Thyroid gland (tissue), 4 donors: Measurements from ENCODE around the gene FAM120AOS. TPM values are rescaled to one million over a fixed set of nuclear protein-coding genes. Genes with fewer than 3 reads are reported as not detected.

Experiments used
- DNase-seq, 2 donors: peaks; one replicate each; pipeline ENCODE4 v3.0.0-alpha.2; 2019
- H3K27ac ChIP-seq, 3 donors: fragments of 200-600 bp; sonication (generic); 1 replicate in 2 of 3; 2 replicates in 1 of 3; pipeline ENCODE4 v1.5.1; 2016 to 2019; ENCODE audit warnings: mild to moderate bottlenecking in 1 of 3, moderate library complexity in 1 of 3
- H3K27me3 ChIP-seq: fragments of 200-600 bp; sonication (generic); one replicate; pipeline ENCODE4 v1.5.1; 2019
- H3K36me3 ChIP-seq, 2 donors: fragments of 200-600 bp; sonication (generic); one replicate each; pipeline ENCODE4 v1.5.1; 2016 to 2019
- H3K4me1 ChIP-seq, 2 donors: fragments of 200-600 bp; sonication (generic); one replicate each; pipeline ENCODE4 v1.5.1; 2017 to 2019
- H3K4me3 ChIP-seq, 3 donors: fragments of 200-600 bp; sonication (generic); replicated peaks in 1 of 3; 1 replicate in 2 of 3; 2 replicates in 1 of 3; pipeline ENCODE4 v1.5.1; 2016; ENCODE audit warnings: mild to moderate bottlenecking in 1 of 3
- H3K9me3 ChIP-seq: fragments of 200-600 bp; sonication (generic); one replicate; pipeline ENCODE4 v1.5.1; 2017
- POLR2A ChIP-seq, 2 donors: fragments of 450-650 bp; IDR thresholded peaks; one replicate each; pipeline ENCODE4 v1.6.1; 2017; ENCODE audit warnings: antibody characterized with exemption in 2 of 2, mild to moderate bottlenecking in 2 of 2, moderate library complexity in 1 of 2
- WGBS, 2 donors: methylation state at CpG; one replicate each; pipeline ENCODE4 v1.1.5; 2017; 5-methylcytosine and 5-hydroxymethylcytosine counted together
- intact Hi-C: fragments of 100-400 bp; cut with DNase I; formaldehyde crosslinking; loops from one replicate; pipeline ENCODE4 v1.15.1; 2023
- total RNA-seq, 4 donors: library from RNA; depleted of rRNA; stranded (reverse); fragments of >200 nt; gene quantifications; one replicate each; pipeline ENCODE4 v1.2.3, GENCODE V29; 2016
- TF ChIP-seq, protein P1 (sequence below), 6 experiments: fragments of 200-600 bp in 3 of 6; fragments of 450-650 bp in 3 of 6; sonication (generic) in 3 of 6; IDR thresholded peaks; one replicate each; pipeline ENCODE4 v1.5.1; 2016 to 2019; ENCODE audit warnings: antibody characterized with exemption in 6 of 6, mild to moderate bottlenecking in 2 of 6, inconsistent platforms in 1 of 6, moderate library complexity in 1 of 6

The FAM120AOS gene
- total RNA-seq, 4 donors from 2014 or later, result 68.5 to 92.7 (median 80.8) TPM

DNA sequence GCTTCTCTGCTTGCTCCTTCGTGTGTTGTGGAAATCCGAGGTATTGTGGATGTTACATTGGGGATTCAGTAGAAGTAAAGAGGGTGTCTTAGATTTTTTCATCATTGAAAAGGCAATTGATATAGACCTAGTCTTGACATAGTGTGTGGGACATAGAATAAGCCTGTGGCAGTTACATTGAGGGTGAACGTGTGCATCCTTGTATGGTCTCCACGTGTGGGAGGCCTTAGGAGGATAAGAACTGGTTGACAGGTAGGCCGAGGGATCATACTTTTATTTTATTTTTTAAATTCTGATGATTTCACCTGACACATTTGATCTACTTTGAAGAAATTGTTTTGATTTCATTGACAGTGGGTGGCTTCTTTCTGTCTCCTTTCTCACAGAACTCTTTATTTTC lies 17.0 kb upstream of the FAM120AOS start:
- WGBS, 2 donors, result 91 to 95% methylated on average over 5 of the region's 5 CpGs
- H3K36me3 ChIP-seq, result no peaks in the 10 kb centered on the region
- H3K27me3 ChIP-seq, result no peaks in the 10 kb centered on the region
- no peak overlapping the region for H3K27ac ChIP-seq
- no peak for DNase-seq
- intact Hi-C loops, result no loop called here
- TF ChIP-seq POLR2A (IDR thresholded peaks at IDR 0.05), result no peak
- TF ChIP-seq, protein P1, sequence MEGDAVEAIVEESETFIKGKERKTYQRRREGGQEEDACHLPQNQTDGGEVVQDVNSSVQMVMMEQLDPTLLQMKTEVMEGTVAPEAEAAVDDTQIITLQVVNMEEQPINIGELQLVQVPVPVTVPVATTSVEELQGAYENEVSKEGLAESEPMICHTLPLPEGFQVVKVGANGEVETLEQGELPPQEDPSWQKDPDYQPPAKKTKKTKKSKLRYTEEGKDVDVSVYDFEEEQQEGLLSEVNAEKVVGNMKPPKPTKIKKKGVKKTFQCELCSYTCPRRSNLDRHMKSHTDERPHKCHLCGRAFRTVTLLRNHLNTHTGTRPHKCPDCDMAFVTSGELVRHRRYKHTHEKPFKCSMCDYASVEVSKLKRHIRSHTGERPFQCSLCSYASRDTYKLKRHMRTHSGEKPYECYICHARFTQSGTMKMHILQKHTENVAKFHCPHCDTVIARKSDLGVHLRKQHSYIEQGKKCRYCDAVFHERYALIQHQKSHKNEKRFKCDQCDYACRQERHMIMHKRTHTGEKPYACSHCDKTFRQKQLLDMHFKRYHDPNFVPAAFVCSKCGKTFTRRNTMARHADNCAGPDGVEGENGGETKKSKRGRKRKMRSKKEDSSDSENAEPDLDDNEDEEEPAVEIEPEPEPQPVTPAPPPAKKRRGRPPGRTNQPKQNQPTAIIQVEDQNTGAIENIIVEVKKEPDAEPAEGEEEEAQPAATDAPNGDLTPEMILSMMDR (IDR thresholded peaks at IDR 0.05), result no peak
- H3K9me3 ChIP-seq, result no peaks in the 10 kb centered on the region
- H3K4me3 ChIP-seq, result no peak overlapping the region
- H3K4me1 ChIP-seq, result peaks cover 38 to 57% of the 10 kb centered on the region in 2 donors

DNA sequence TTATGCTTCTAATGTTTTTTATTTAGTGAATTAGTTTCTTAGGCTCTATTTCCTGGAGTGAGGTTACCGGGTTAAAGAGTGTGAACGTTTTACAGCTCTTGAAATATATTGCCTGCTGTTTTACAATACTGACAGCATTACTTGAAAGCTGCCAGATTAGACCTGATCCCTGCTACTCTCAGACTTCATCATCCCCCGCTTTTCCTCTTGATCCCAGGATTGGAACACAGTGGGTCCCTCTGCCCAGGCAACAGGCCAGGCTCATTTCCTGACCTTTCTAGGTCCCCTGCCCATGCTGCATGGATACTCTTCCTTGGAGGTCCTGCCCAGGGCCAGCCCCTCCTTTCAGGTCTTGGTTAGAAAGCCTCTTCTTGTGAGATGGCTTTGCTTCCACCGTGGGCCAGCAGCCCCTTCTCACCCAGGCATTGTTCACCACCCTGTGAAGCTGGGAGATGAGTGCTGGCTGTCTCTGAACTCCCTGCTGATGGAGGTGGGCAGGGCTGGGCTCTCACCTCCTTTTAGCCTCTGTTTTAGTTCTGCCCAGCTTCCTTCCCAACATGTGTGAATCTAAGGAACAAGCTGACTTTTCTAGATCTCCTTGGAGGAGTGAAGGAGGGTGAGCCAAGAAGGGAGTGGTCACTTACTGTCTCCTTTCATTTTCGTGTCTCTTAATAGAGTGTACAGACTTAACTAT lies 15.5 kb upstream of the FAM120AOS start:
- Histone ChIP-seq H3K27me3 (no peaks in the 10 kb centered on the region), H3K4me1 (peaks cover 43 to 66% of the 10 kb centered on the region in 2 donors), H3K9me3 (no peaks in the 10 kb centered on the region), H3K27ac (peak overlapping the region in 2 of 3 donors; percentile 14 to 41), H3K36me3 (no peaks in the 10 kb centered on the region), H3K4me3 (no peak overlapping the region)
- intact Hi-C loops, result no loop called here
- WGBS, 2 donors, result 37 to 44% methylated on average over 5 of the region's 5 CpGs
- TF ChIP-seq POLR2A (IDR thresholded peaks at IDR 0.05), result no peak
- TF ChIP-seq, protein P1 (IDR thresholded peaks at IDR 0.05), result no peak
- no peak for DNase-seq

DNA sequence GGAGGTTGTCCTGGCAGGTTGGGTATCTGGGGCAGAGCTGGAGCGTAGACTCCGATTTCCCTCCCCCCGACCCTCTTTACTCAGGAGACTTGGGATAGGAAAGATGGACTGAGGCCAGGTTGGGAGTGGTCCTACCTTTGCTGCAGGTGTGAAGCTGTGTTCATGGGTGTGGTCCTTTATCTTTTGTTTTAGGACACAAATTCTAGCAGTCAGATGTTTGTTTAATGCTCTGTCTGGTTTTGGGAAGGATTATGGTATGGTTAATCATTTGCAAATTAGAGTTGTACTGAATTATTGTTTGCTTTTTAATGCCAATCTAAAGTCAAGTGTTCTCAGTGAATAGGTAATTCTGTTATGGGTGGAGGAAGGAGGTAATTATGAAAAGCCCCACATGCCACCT lies 14.1 kb upstream of the FAM120AOS start:
- Histone ChIP-seq H3K4me3 (no peak overlapping the region), H3K27ac (no peak overlapping the region), H3K4me1 (peaks cover 43 to 67% of the 10 kb centered on the region in 2 donors), H3K36me3 (no peaks in the 10 kb centered on the region), H3K9me3 (no peaks in the 10 kb centered on the region), H3K27me3 (no peaks in the 10 kb centered on the region)
- TF ChIP-seq POLR2A (IDR thresholded peaks at IDR 0.05), result no peak
- TF ChIP-seq, protein P1 (IDR thresholded peaks at IDR 0.05), result no peak
- no peak for DNase-seq
- WGBS, 2 donors, result 81% methylated on average over 3 of the region's 3 CpGs
- intact Hi-C loops, result no loop called here

DNA sequence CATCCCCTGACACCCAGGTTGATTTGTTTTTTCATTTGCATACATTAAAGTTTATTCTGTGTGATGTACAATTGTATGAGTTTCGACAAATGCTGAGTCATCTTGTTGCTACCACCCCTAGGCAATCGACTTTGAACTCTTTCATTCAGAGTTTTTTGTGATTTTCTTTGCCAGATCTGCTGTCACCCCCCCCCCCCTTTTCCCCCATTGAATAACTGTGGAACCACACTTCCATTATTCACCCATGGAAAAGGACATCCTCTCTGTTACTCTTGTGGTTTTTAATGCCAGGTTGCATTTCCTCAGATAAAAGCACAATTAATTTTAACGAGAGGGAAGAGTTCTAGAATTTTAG lies 13.7 kb upstream of the FAM120AOS start:
- intact Hi-C loops, result no loop called here
- H3K9me3 ChIP-seq, result no peaks in the 10 kb centered on the region
- WGBS, 2 donors, result 51 to 59% methylated on average over 3 of the region's 3 CpGs
- no peak overlapping the region for H3K27ac ChIP-seq
- DNase-seq, result no peak
- TF ChIP-seq, protein P1 (IDR thresholded peaks at IDR 0.05), result no peak
- TF ChIP-seq POLR2A (IDR thresholded peaks at IDR 0.05), result no peak
- no peaks in the 10 kb centered on the region for H3K27me3 ChIP-seq
- peaks cover 46 to 71% of the 10 kb centered on the region in 2 donors for H3K4me1 ChIP-seq
- no peak overlapping the region for H3K4me3 ChIP-seq
- no peaks in the 10 kb centered on the region for H3K36me3 ChIP-seq

DNA sequence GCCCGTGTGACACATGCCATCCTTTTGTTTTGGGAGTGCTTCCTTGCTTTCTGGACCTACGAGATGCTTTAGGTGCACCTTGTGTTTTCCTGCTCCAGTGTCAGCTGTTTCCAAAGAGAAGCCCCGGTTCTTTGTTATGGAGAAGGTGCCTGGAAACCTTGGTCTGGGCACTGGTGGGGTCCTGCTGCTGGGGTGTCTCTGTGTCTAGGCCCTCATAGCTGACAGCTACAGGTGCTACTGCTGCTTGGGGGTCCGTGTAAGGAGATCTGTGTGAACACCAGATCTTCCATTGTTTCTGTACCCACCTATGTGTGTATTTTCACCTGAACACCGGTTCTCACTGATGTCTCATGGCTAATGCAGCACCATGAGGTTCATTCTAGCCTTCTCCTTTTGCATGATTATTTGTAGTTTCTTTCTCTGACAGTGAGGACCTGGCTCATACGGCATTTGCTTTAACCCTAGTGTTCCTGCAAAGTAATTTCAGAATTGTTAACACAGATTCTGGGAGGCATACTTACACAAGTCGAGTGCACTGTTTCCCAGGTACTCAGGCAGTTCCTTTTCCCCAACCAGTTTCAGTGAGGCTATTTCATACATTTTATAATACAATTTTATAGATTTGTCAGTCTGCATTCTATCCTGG lies 13.2 kb upstream of the FAM120AOS start:
- TF ChIP-seq POLR2A (IDR thresholded peaks at IDR 0.05), result no peak
- TF ChIP-seq, protein P1 (IDR thresholded peaks at IDR 0.05), result no peak
- 56 to 59% methylated on average over 7 of the region's 7 CpGs for WGBS, 2 donors
- Histone ChIP-seq H3K4me1 (peaks cover 51 to 74% of the 10 kb centered on the region in 2 donors), H3K36me3 (no peaks in the 10 kb centered on the region), H3K27ac (no peak overlapping the region), H3K9me3 (no peaks in the 10 kb centered on the region), H3K27me3 (no peaks in the 10 kb centered on the region), H3K4me3 (no peak overlapping the region)
- intact Hi-C loops, result no loop called here
- no peak for DNase-seq
